Gastroesophageal sphincter (tissue), 4 donors: ENCODE data around the gene EFL1. TPM values are rescaled to one million over a fixed set of nuclear protein-coding genes. Genes with fewer than 3 reads are reported as not detected.

Experiments used
- ATAC-seq: fragments of 150-250 bp; one replicate; pipeline ENCODE4 v1.9.1; 2016; ENCODE audit warnings: mild to moderate bottlenecking, moderate library complexity
- H3K27ac ChIP-seq, 4 donors: fragments of 200-600 bp; sonication (generic) in 3 of 4; 1 replicate in 3 of 4; 2 replicates in 1 of 4; pipeline ENCODE4 v1.5.1; 2016 to 2019
- H3K27me3 ChIP-seq: fragments of 200-600 bp; sonication (generic); one replicate; pipeline ENCODE4 v1.5.1; 2019
- H3K36me3 ChIP-seq, 2 donors: fragments of 200-600 bp; sonication (generic); one replicate each; pipeline ENCODE4 v1.5.1; 2019; ENCODE audit warnings: control low read depth in 1 of 2
- H3K4me1 ChIP-seq, 3 donors: fragments of 200-600 bp; sonication (generic); 1 replicate in 2 of 3; 2 replicates in 1 of 3; pipeline ENCODE4 v1.5.1; 2016 to 2019; ENCODE audit warnings: control low read depth in 2 of 3
- H3K4me3 ChIP-seq, 2 donors: fragments of 200-600 bp; sonication (generic); one replicate each; pipeline ENCODE4 v1.5.1; 2019; ENCODE audit warnings: mild to moderate bottlenecking in 1 of 2, moderate library complexity in 1 of 2
- H3K9me3 ChIP-seq, 3 donors: fragments of 200-600 bp; sonication (generic); one replicate each; pipeline ENCODE4 v1.5.1; 2017 to 2019; ENCODE audit warnings: control low read depth in 2 of 3
- CTCF ChIP-seq, 4 experiments: fragments of 200-600 bp in 2 of 4; fragments of 450-650 bp in 2 of 4; sonication (generic) in 1 of 4; IDR thresholded peaks; one replicate each; pipeline ENCODE4 v1.5.1; 2017 to 2019; ENCODE audit warnings: antibody characterized with exemption in 4 of 4, mild to moderate bottlenecking in 2 of 4, moderate library complexity in 2 of 4
- EP300 ChIP-seq: sonication (generic); formaldehyde crosslinking; IDR thresholded peaks from one replicate; pipeline ENCODE4 v1.6.1; 2017; ENCODE audit warnings: antibody characterized with exemption, mild to moderate bottlenecking
- POLR2A ChIP-seq, 2 donors: fragments of 450-650 bp; IDR thresholded peaks; one replicate each; pipeline ENCODE4 v1.6.1; 2017; ENCODE audit warnings: antibody characterized with exemption in 2 of 2, mild to moderate bottlenecking in 2 of 2, moderate library complexity in 1 of 2
- POLR2AphosphoS5 ChIP-seq: sonication (generic); formaldehyde crosslinking; IDR thresholded peaks from one replicate; pipeline ENCODE4 v1.6.1; 2017; ENCODE audit warnings: antibody characterized with exemption
- WGBS, 2 donors: methylation state at CpG; one replicate each; pipeline ENCODE4 v1.1.5; 2018; ENCODE audit warnings: low coverage in 1 of 2; 5-methylcytosine and 5-hydroxymethylcytosine counted together
- total RNA-seq, 4 donors: library from RNA; depleted of rRNA; stranded (reverse); fragments of >200 nt; gene quantifications; one replicate each; pipeline ENCODE4 v1.1.0, GENCODE V29; 2016

The EFL1 gene
- total RNA-seq, 4 donors from 2014 or later, result 12.1 to 17.7 (median 15.5) TPM

- WGBS, 2 donors, result 93 to 99% methylated on average over 4 of the region's 4 CpGs
- Histone ChIP-seq H3K36me3 (no peaks in the 10 kb centered on the region), H3K9me3 (no peaks in the 10 kb centered on the region), H3K4me1 (peaks cover 0 to under 1% (median 0%) of the 10 kb centered on the region in 3 donors), H3K4me3 (no peak overlapping the region), H3K27ac (no peak overlapping the region), H3K27me3 (no peaks in the 10 kb centered on the region)
- TF ChIP-seq POLR2A (IDR thresholded peaks at IDR 0.05), result no peak
- no peak for TF ChIP-seq EP300
- no peak for TF ChIP-seq CTCF (IDR thresholded peaks at IDR 0.05)
- TF ChIP-seq POLR2AphosphoS5, result no peak
- ATAC-seq, result no peak
These were observed 90.0 kb downstream of the EFL1 start for GRCh38 chr15:82172506-82172905.

- peaks cover 0 to 1% of the 10 kb centered on the region in 2 donors for H3K36me3 ChIP-seq
- no peak overlapping the region for H3K4me3 ChIP-seq
- no peaks in the 10 kb centered on the region for H3K9me3 ChIP-seq
- TF ChIP-seq EP300, result no peak
- no peak for ATAC-seq
- no peaks in the 10 kb centered on the region for H3K4me1 ChIP-seq
- H3K27me3 ChIP-seq, result no peaks in the 10 kb centered on the region
- no peak overlapping the region for H3K27ac ChIP-seq
- 94 to 100% methylated on average over 2 of the region's 2 CpGs for WGBS, 2 donors
These were observed 93.8 kb downstream of the EFL1 start for GRCh38 chr15:82168757-82169156.

GRCh38 chr15:82168296-82168695, 94.2 kb downstream of the EFL1 start:
- 77 to 98% methylated on average over 2 to 6 of the region's 8 CpGs for WGBS, 2 donors
- Histone ChIP-seq H3K36me3 (peaks cover 0 to 6% of the 10 kb centered on the region in 2 donors), H3K27ac (no peak overlapping the region), H3K27me3 (no peaks in the 10 kb centered on the region), H3K4me1 (no peaks in the 10 kb centered on the region), H3K9me3 (no peaks in the 10 kb centered on the region), H3K4me3 (no peak overlapping the region)
- no peak for TF ChIP-seq EP300
- no peak for TF ChIP-seq CTCF (IDR thresholded peaks at IDR 0.05)
- no peak for ATAC-seq

GRCh38 chr15:82165948-82166376, 96.6 kb downstream of the EFL1 start:
- TF ChIP-seq CTCF (IDR thresholded peaks at IDR 0.05) (no peak), EP300 (no peak), POLR2AphosphoS5 (no peak), POLR2A (IDR thresholded peaks at IDR 0.05) (no peak)
- no peak for ATAC-seq

GRCh38 chr15:82159922-82160321, 102.6 kb downstream of the EFL1 start:
- H3K27ac ChIP-seq, result no peak overlapping the region
- no peaks in the 10 kb centered on the region for H3K9me3 ChIP-seq
- no peaks in the 10 kb centered on the region for H3K27me3 ChIP-seq
- 64 to 92% methylated on average over 2 of the region's 2 CpGs for WGBS, 2 donors
- TF ChIP-seq CTCF (IDR thresholded peaks at IDR 0.05) (no peak), POLR2A (IDR thresholded peaks at IDR 0.05) (no peak), EP300 (no peak), POLR2AphosphoS5 (no peak)
- ATAC-seq, result no peak
- no peaks in the 10 kb centered on the region for H3K4me1 ChIP-seq
- no peak overlapping the region for H3K4me3 ChIP-seq
- peaks cover 0 to 62% of the 10 kb centered on the region in 2 donors for H3K36me3 ChIP-seq

More at GRCh38 chr15:82165948-82166376, 96.6 kb downstream of the EFL1 start:
- Histone ChIP-seq H3K9me3 (no peaks in the 10 kb centered on the region), H3K4me1 (no peaks in the 10 kb centered on the region), H3K27ac (no peak overlapping the region), H3K36me3 (peaks cover 0 to 29% of the 10 kb centered on the region in 2 donors), H3K4me3 (no peak overlapping the region), H3K27me3 (no peaks in the 10 kb centered on the region)
- WGBS, 2 donors, result 13 to 44% methylated on average over 1 of the region's 1 CpG
